Peyer's patch (tissue), 4 donors: ENCODE data around the gene GULP1. TPM values are rescaled to one million over a fixed set of nuclear protein-coding genes. Genes with fewer than 3 reads are reported as not detected.

Source experiments
- DNase-seq, 3 donors: peaks; one replicate each; pipeline ENCODE4 v3.0.0-alpha.2; 2017 to 2019
- H3K27ac ChIP-seq, 4 donors: fragments of 200-600 bp; sonication (generic); one replicate each; pipeline ENCODE4 v1.5.1; 2016 to 2019
- H3K27me3 ChIP-seq, 2 donors: fragments of 200-600 bp; sonication (generic); one replicate each; pipeline ENCODE4 v1.5.1; 2019
- H3K36me3 ChIP-seq, 3 donors: fragments of 200-600 bp; sonication (generic); one replicate each; pipeline ENCODE4 v1.5.1; 2016 to 2019
- H3K4me1 ChIP-seq, 4 donors: fragments of 200-600 bp; sonication (generic); one replicate each; pipeline ENCODE4 v1.5.1; 2016 to 2019
- H3K4me3 ChIP-seq, 4 donors: fragments of 200-600 bp; sonication (generic); 1 replicate in 3 of 4; 2 replicates in 1 of 4; pipeline ENCODE4 v1.5.1; 2016 to 2019; ENCODE audit warnings: mild to moderate bottlenecking in 1 of 4
- H3K9me3 ChIP-seq, 4 donors: fragments of 200-600 bp; sonication (generic); one replicate each; pipeline ENCODE4 v1.5.1; 2016 to 2019; ENCODE audit warnings: mild to moderate bottlenecking in 1 of 4
- CTCF ChIP-seq, 6 experiments: fragments of 450-650 bp in 4 of 6; fragments of 200-600 bp in 2 of 6; sonication (generic) in 1 of 6; IDR thresholded peaks; one replicate each; pipeline ENCODE4 v1.5.1; 2017 to 2019; ENCODE audit warnings: antibody characterized with exemption in 6 of 6, mild to moderate bottlenecking in 3 of 6, moderate library complexity in 1 of 6
- POLR2A ChIP-seq, 2 donors: fragments of 450-650 bp; IDR thresholded peaks; one replicate each; pipeline ENCODE4 v1.5.1; 2017; ENCODE audit warnings: antibody characterized with exemption in 2 of 2, mild to moderate bottlenecking in 2 of 2, moderate library complexity in 2 of 2
- total RNA-seq, 4 donors: library from RNA; depleted of rRNA; stranded (reverse); fragments of >200 nt; gene quantifications; one replicate each; pipeline ENCODE4 v1.1.0, GENCODE V29; 2016

The GULP1 gene
- total RNA-seq, 4 donors from 2014 or later = 18.8 to 101 (median 29.3) TPM

GRCh38 chr2:188524519-188525113 lies 232.9 kb downstream of the GULP1 start:
- peak in 1 of 3 donors; percentile 46 for DNase-seq
- H3K4me3 ChIP-seq = no peak overlapping the region
- H3K9me3 ChIP-seq = no peaks in the 10 kb centered on the region
- peak overlapping the region in 1 of 4 donors; percentile 5 for H3K27ac ChIP-seq
- no peaks in the 10 kb centered on the region for H3K36me3 ChIP-seq
- TF ChIP-seq CTCF (IDR thresholded peaks at IDR 0.05) (peak in 5 of 6 experiments; percentile 46 to 73 (median 65)), POLR2A (IDR thresholded peaks at IDR 0.05) (no peak)
- H3K27me3 ChIP-seq = no peaks in the 10 kb centered on the region
- no peaks in the 10 kb centered on the region for H3K4me1 ChIP-seq

DNA sequence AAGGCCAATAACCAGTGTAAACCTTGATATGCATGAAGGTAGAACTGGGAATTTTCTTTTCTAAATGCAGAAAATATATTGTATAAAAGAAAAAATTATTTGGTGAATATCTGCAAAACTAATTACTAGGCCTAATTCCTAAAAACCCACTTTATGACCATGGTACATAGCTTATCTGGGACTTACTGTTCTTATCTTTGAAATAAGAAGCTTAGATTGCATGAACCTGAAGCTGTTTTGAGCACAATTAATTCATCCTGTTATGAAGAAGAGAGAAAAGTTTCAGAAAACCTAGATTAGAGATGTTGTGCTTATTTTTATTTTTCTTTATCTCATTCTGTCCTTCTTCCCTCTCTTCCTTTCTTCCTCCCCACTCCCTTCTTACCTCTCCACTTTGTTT lies 235.0 kb downstream of the GULP1 start:
- DNase-seq = no peak
- no peak overlapping the region for H3K4me3 ChIP-seq
- H3K27ac ChIP-seq = peak overlapping the region in 1 of 4 donors; percentile 29
- H3K4me1 ChIP-seq = no peaks in the 10 kb centered on the region
- TF ChIP-seq POLR2A (IDR thresholded peaks at IDR 0.05) = no peak
- TF ChIP-seq CTCF (IDR thresholded peaks at IDR 0.05) = no peak
- H3K27me3 ChIP-seq = no peaks in the 10 kb centered on the region
- H3K9me3 ChIP-seq = no peaks in the 10 kb centered on the region
- H3K36me3 ChIP-seq = no peaks in the 10 kb centered on the region

DNA sequence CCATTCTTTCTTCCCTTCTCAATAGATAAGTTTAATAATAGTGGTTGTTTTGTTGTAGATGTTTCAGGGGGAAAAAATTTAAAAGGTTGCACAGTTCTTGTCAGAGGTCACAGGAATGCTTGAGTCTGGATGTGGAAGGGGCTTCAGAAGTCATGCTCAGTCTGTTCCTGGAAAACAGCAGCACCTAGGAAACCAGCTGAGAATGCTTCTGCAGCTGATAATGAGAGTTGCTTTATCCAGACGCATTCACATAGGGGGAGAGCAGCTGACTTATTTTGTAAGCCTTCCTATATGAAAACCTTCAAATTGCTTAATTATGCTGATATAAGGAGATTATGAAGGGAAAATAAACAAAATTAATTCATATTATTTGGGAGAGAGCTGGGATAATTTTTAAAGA lies 235.5 kb downstream of the GULP1 start:
- no peak for TF ChIP-seq CTCF (IDR thresholded peaks at IDR 0.05)
- no peak for TF ChIP-seq POLR2A (IDR thresholded peaks at IDR 0.05)
- no peak for DNase-seq
- Histone ChIP-seq H3K4me1 (no peaks in the 10 kb centered on the region), H3K27me3 (no peaks in the 10 kb centered on the region), H3K9me3 (no peaks in the 10 kb centered on the region), H3K36me3 (no peaks in the 10 kb centered on the region), H3K4me3 (no peak overlapping the region), H3K27ac (peak overlapping the region in 2 of 4 donors; percentile 6 to 29)

DNA sequence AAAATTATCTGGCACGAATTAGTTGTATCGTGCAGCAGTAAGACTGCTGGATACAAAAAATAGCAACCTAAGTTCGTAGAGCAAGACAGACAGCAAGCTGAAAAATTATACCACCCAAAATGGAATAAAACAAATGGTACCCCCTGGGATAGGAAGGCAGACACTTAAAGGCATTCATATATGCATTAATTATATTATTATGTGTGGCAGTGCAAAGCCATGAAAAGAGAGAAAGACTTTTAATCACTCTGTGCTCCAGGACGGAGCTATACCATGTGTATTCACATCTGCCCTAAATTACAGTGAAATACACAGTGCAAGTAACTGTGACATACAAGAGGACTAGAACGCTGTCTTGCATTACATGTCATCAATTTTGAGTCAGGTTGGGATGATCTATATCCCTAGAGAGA lies 235.9 kb downstream of the GULP1 start:
- no peaks in the 10 kb centered on the region for H3K4me1 ChIP-seq
- peak overlapping the region in 2 of 4 donors; percentile 6 to 29 for H3K27ac ChIP-seq

GRCh38 chr2:188529710-188530109 lies 238.0 kb downstream of the GULP1 start:
- Histone ChIP-seq H3K27ac (no peak overlapping the region), H3K4me1 (no peaks in the 10 kb centered on the region), H3K4me3 (no peak overlapping the region), H3K9me3 (no peaks in the 10 kb centered on the region), H3K36me3 (no peaks in the 10 kb centered on the region), H3K27me3 (no peaks in the 10 kb centered on the region)
- no peak for DNase-seq
- TF ChIP-seq POLR2A (IDR thresholded peaks at IDR 0.05) (no peak), CTCF (IDR thresholded peaks at IDR 0.05) (no peak)

More for the DNA sequence above, 235.9 kb downstream of the GULP1 start:
- Histone ChIP-seq H3K36me3 (no peaks in the 10 kb centered on the region), H3K9me3 (no peaks in the 10 kb centered on the region), H3K27me3 (no peaks in the 10 kb centered on the region), H3K4me3 (no peak overlapping the region)
- TF ChIP-seq POLR2A (IDR thresholded peaks at IDR 0.05) (no peak), CTCF (IDR thresholded peaks at IDR 0.05) (no peak)
- no peak for DNase-seq
